Smooth muscle cell (in vitro differentiated cells): ENCODE results near the gene G6PC1. TPM values are rescaled to one million over a fixed set of nuclear protein-coding genes. Genes with fewer than 3 reads are reported as not detected.
"Not testable (repeated sequence)": the region's sequence is repeated elsewhere in the genome, so short reads cannot be mapped to it uniquely, and the experiment has no call there.

ENCODE experiments used
- DNase-seq: peaks from one replicate; lab custom pipeline; 2025; ENCODE audit not compliant: unreplicated experiment; lab: John Stamatoyannopoulos, UW
- H2AFZ ChIP-seq: fragments of 200-600 bp; sonication (generic); 2 replicates; pipeline ENCODE4 v1.6.0; 2016; ENCODE audit warnings: antibody characterized with exemption, low read depth, mild to moderate bottlenecking
- H3F3A ChIP-seq: fragments of 200-600 bp; sonication (generic); 2 replicates; pipeline ENCODE4 v1.6.0; 2017; ENCODE audit warnings: antibody characterized with exemption, low read depth
- H3K27ac ChIP-seq: fragments of 200-600 bp; sonication (generic); 2 replicates; pipeline ENCODE4 v1.5.1; 2016; ENCODE audit warnings: low read depth, mild to moderate bottlenecking
- H3K27me3 ChIP-seq: fragments of 200-600 bp; sonication (generic); 2 replicates; pipeline ENCODE4 v1.6.1; 2016; ENCODE audit warnings: low read depth, mild to moderate bottlenecking
- H3K36me3 ChIP-seq: fragments of 200-600 bp; sonication (generic); 2 replicates; pipeline ENCODE4 v1.5.1; 2016; ENCODE audit warnings: low read depth
- H3K4me1 ChIP-seq: fragments of 200-600 bp; sonication (generic); 2 replicates; pipeline ENCODE4 v1.5.1; 2016; ENCODE audit warnings: low read depth
- H3K4me2 ChIP-seq: fragments of 200-600 bp; sonication (generic); 2 replicates; pipeline ENCODE4 v1.6.0; 2016; ENCODE audit warnings: mild to moderate bottlenecking
- H3K4me3 ChIP-seq: fragments of 200-600 bp; sonication (generic); 2 replicates; pipeline ENCODE4 v1.5.1; 2016; ENCODE audit warnings: mild to moderate bottlenecking
- H3K79me2 ChIP-seq: fragments of 200-600 bp; sonication (generic); 2 replicates; pipeline ENCODE4 v1.6.0; 2016; ENCODE audit warnings: low read depth, mild to moderate bottlenecking
- H3K9ac ChIP-seq: fragments of 200-600 bp; sonication (generic); 2 replicates; pipeline ENCODE4 v1.6.0; 2016; ENCODE audit warnings: low read depth
- H3K9me3 ChIP-seq: fragments of 200-600 bp; sonication (generic); replicated peaks from 2 replicates; pipeline ENCODE4 v1.5.1; 2016; ENCODE audit warnings: low read depth
- H4K20me1 ChIP-seq: fragments of 200-600 bp; sonication (generic); 2 replicates; pipeline ENCODE4 v1.6.0; 2016; ENCODE audit warnings: low read depth
- CTCF ChIP-seq: fragments of 200-600 bp; sonication (generic); IDR thresholded peaks from 2 replicates; pipeline ENCODE4 v1.5.1; 2017; ENCODE audit warnings: borderline replicate concordance, mild to moderate bottlenecking, antibody characterized with exemption; ENCODE audit not compliant: insufficient read depth, poor library complexity, severe bottlenecking
- WGBS: methylation state at CpG from one replicate; pipeline ENCODE4 v1.1.7; 2016; ENCODE audit warnings: low lambda C conversion rate; 5-methylcytosine and 5-hydroxymethylcytosine counted together
- polyA plus RNA-seq: library from polyadenylated mRNA; unstranded; fragments of >200 nt; fragmentation: Nextera tagmentation; extraction: Ambion mirVana; gene quantifications from 2 replicates; pipeline ENCODE4 v1.2.1, GENCODE V29; 2016
- total RNA-seq: library from RNA; depleted of rRNA; stranded (reverse); fragments of >200 nt; gene quantifications from 2 replicates; pipeline ENCODE4 v1.2.3, GENCODE V29; 2014

The G6PC1 gene
- total and polyA plus RNA-seq, 2 experiments from 2014 or later = not detected

GRCh38 chr17:42871647-42872046, 29.0 kb upstream of the G6PC1 start:
- no peak overlapping the region for H3K9ac ChIP-seq
- no peak overlapping the region for H3K4me2 ChIP-seq
- no peak overlapping the region for H2AFZ ChIP-seq
- H3K27ac ChIP-seq = no peak overlapping the region
- H3K79me2 ChIP-seq = no peaks in the 10 kb centered on the region
- H3K36me3 ChIP-seq = no peaks in the 10 kb centered on the region
- H3K4me1 ChIP-seq = no peaks in the 10 kb centered on the region
- no peaks in the 10 kb centered on the region for H4K20me1 ChIP-seq
- peaks cover 6% of the 10 kb centered on the region for H3K9me3 ChIP-seq
- H3K27me3 ChIP-seq = peaks cover 5% of the 10 kb centered on the region
- no peaks in the 10 kb centered on the region for H3F3A ChIP-seq
- no peak overlapping the region for H3K4me3 ChIP-seq
- no peak for TF ChIP-seq CTCF
- WGBS = 97% methylated on average over 4 of the region's 4 CpGs
- DNase-seq = no peak

- Histone ChIP-seq H3K4me2 (no peak overlapping the region), H3K4me1 (no peaks in the 10 kb centered on the region), H3K4me3 (no peak overlapping the region), H3K36me3 (no peaks in the 10 kb centered on the region), H4K20me1 (no peaks in the 10 kb centered on the region), H3K27ac (no peak overlapping the region), H3F3A (no peaks in the 10 kb centered on the region), H3K9ac (no peak overlapping the region), H2AFZ (no peak overlapping the region), H3K9me3 (peaks cover 6% of the 10 kb centered on the region), H3K27me3 (peaks cover 12% of the 10 kb centered on the region), H3K79me2 (no peaks in the 10 kb centered on the region)
- WGBS = 87% methylated on average over 11 of the region's 13 CpGs
- TF ChIP-seq CTCF = no peak
- DNase-seq = no peak
These were observed 28.2 kb upstream of the G6PC1 start for GRCh38 chr17:42872251-42872965.

GRCh38 chr17:42873315-42873714, 27.3 kb upstream of the G6PC1 start:
- H3K4me1 ChIP-seq = no peaks in the 10 kb centered on the region
- no peaks in the 10 kb centered on the region for H3K36me3 ChIP-seq
- peaks cover 21% of the 10 kb centered on the region for H3K27me3 ChIP-seq
- no peak overlapping the region for H3K4me2 ChIP-seq
- H4K20me1 ChIP-seq = no peaks in the 10 kb centered on the region
- TF ChIP-seq CTCF = no peak
- no peak overlapping the region for H3K27ac ChIP-seq
- 79% methylated on average over 6 of the region's 6 CpGs for WGBS
- DNase-seq = no peak
- no peaks in the 10 kb centered on the region for H3F3A ChIP-seq
- peaks cover 6% of the 10 kb centered on the region for H3K9me3 ChIP-seq
- H3K79me2 ChIP-seq = no peaks in the 10 kb centered on the region
- no peak overlapping the region for H3K4me3 ChIP-seq
- no peak overlapping the region for H2AFZ ChIP-seq
- no peak overlapping the region for H3K9ac ChIP-seq

GRCh38 chr17:42873932-42874695, 26.5 kb upstream of the G6PC1 start:
- H3K4me3 ChIP-seq, H3K27ac ChIP-seq, H3K79me2 ChIP-seq, H2AFZ ChIP-seq, DNase-seq, H3K4me1 ChIP-seq, H3K9ac ChIP-seq, H4K20me1 ChIP-seq, H3F3A ChIP-seq, H3K4me2 ChIP-seq, H3K36me3 ChIP-seq, H3K9me3 ChIP-seq: not testable (repeated sequence)
- WGBS = 89% methylated on average over 9 of the region's 12 CpGs
- peaks cover 26% of the 10 kb centered on the region for H3K27me3 ChIP-seq
